Lower lobe of right lung (tissue), 2 donors: ENCODE data around the gene WDR90. TPM values are rescaled to one million over a fixed set of nuclear protein-coding genes. Genes with fewer than 3 reads are reported as not detected.

Experiments used
- ATAC-seq, 2 donors: fragments of 200-7000 bp; cut with Tn5 transposase; one replicate each; pipeline ENCODE4 v1.9.1; 2020 to 2022; ENCODE audit warnings: mild to moderate bottlenecking in 2 of 2, moderate library complexity in 2 of 2
- DNase-seq: peaks from one replicate; pipeline ENCODE4 v3.0.0-alpha.2; 2020
- H3K27ac ChIP-seq: fragments of 200-600 bp; one replicate; pipeline ENCODE4 v1.8.0; 2022
- H3K27me3 ChIP-seq: fragments of 200-600 bp; one replicate; pipeline ENCODE4 v1.8.0; 2022; ENCODE audit warnings: low read depth
- H3K36me3 ChIP-seq: fragments of 200-600 bp; one replicate; pipeline ENCODE4 v1.8.0; 2022; ENCODE audit warnings: mild to moderate bottlenecking
- H3K4me1 ChIP-seq: fragments of 200-600 bp; one replicate; pipeline ENCODE4 v1.8.0; 2022
- H3K4me3 ChIP-seq: fragments of 200-600 bp; one replicate; pipeline ENCODE4 v1.8.0; 2022; ENCODE audit warnings: mild to moderate bottlenecking
- H3K9me3 ChIP-seq: fragments of 200-600 bp; one replicate; pipeline ENCODE4 v1.8.0; 2022
- intact Hi-C: fragments of 100-400 bp; cut with DNase I; formaldehyde crosslinking; loops from one replicate; pipeline ENCODE4 v1.11.0; 2022
- total RNA-seq: library from RNA; stranded (reverse); fragmentation: NEBNext Ultra II Directional; extraction: Animal tissue kit (Norgen Biotek cat#: 25700); gene quantifications from one replicate; pipeline ENCODE4 v1.2.1, GENCODE V29; 2021
- TF ChIP-seq, protein P1 (sequence below): fragments of 200-600 bp; IDR thresholded peaks from one replicate; pipeline ENCODE4 v1.8.0; 2022; ENCODE audit warnings: antibody characterized with exemption, mild to moderate bottlenecking
- donor health status: DM: no; HTN: yes; CAD: no; lungs with severe emphysema.

The WDR90 gene
- total RNA-seq, 1 donor from 2014 or later, result 31.4 TPM

DNA sequence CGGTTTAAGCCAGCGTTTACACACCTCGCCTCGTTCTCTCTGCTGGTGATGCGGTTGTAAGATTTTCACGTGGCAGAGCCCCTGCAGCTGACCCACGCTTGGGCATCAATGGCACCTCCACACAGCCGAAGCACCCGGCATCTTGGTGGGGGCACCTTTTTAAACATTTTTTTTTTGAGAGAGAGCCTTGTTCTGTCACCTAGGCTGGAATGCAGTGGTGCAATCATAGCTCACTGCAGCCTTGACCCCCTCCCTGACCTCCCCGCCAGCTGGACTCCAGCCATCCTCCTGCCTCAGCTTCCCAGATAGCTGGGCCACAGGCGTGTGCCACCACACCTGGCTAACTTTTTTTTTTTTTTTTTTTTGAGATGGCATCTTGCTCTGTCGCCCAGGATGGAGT, 4.9 kb downstream of the WDR90 start:
- intact Hi-C loops, result no loop called here
- no peaks in the 10 kb centered on the region for H3K27me3 ChIP-seq
- H3K27ac ChIP-seq, result no peak overlapping the region
- TF ChIP-seq, protein P1, sequence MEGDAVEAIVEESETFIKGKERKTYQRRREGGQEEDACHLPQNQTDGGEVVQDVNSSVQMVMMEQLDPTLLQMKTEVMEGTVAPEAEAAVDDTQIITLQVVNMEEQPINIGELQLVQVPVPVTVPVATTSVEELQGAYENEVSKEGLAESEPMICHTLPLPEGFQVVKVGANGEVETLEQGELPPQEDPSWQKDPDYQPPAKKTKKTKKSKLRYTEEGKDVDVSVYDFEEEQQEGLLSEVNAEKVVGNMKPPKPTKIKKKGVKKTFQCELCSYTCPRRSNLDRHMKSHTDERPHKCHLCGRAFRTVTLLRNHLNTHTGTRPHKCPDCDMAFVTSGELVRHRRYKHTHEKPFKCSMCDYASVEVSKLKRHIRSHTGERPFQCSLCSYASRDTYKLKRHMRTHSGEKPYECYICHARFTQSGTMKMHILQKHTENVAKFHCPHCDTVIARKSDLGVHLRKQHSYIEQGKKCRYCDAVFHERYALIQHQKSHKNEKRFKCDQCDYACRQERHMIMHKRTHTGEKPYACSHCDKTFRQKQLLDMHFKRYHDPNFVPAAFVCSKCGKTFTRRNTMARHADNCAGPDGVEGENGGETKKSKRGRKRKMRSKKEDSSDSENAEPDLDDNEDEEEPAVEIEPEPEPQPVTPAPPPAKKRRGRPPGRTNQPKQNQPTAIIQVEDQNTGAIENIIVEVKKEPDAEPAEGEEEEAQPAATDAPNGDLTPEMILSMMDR, result no peak
- H3K9me3 ChIP-seq, result no peaks in the 10 kb centered on the region
- no peak for ATAC-seq
- H3K4me3 ChIP-seq, result no peak overlapping the region
- DNase-seq, result no peak
- peaks cover 26% of the 10 kb centered on the region for H3K36me3 ChIP-seq
- H3K4me1 ChIP-seq, result peaks cover 10% of the 10 kb centered on the region

DNA sequence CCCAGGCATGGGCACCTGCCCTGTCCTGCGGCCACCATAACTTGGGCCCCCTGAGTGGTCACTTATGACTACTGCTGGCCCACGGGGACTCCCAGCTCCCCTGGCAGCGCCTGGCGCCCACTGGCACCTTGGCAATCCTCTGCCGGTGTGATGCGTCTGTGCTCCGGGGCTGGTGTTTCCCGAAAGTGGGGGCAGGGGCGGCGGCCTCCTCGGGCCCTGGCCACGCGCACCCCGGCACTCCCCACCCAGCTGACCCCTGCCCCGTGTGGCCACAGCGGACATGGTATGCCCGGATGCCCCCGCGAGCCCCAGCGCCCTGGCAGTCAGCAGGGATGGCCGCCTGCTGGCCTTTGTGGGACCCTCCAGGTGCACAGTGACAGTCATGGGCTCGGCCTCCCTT, 8.3 kb downstream of the WDR90 start:
- peaks cover 16% of the 10 kb centered on the region for H3K4me1 ChIP-seq
- H3K27me3 ChIP-seq, result no peaks in the 10 kb centered on the region
- ATAC-seq (no peak), DNase-seq (no peak)
- no peaks in the 10 kb centered on the region for H3K9me3 ChIP-seq
- TF ChIP-seq, protein P1, result no peak
- peaks cover 26% of the 10 kb centered on the region for H3K36me3 ChIP-seq
- H3K4me3 ChIP-seq, result no peak overlapping the region
- intact Hi-C loops, result no loop called here
- H3K27ac ChIP-seq, result no peak overlapping the region

DNA sequence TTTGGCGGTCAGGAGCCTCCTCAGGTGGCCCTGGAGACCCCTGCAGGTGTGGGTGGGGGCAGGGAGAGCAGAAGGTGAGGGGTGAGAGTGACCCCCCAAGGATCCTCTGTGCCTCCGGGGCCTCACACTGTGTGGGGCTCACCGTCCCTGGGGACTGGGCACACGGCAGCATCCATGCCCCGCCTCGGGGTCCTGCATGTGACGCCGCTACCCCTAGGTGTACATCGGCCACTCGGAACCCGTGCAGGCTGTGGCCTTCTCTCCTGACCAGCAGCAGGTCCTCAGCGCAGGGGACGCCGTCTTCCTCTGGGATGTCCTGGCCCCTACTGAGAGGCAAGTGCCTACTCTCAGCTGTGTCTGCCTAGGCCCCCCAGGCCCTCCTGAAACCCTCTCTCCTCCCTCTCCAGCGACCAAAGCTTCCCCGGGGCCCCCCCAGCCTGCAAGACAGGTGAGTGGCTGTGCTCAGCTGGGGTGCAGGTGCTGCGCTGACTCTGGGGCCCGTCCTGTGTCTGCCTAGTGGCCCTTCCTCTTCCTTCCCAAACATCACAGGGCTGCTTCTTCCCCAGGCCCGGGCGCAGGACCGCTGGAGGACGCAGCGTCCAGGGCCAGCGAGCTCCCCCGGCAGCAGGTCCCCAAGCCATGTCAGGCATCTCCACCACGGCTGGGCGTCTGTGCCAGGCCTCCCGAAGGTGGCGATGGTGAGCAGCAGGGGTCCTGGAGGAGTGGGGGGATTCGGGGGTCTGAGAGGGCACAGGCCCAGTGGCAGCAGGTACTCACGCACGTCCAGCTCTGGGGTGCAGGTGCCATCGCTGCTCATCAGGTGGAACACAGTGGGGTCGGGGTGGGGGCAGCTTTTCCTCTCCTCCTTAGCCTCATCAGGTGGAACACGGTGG, 9.8 kb downstream of the WDR90 start:
- H3K4me1 ChIP-seq, result peaks cover 16% of the 10 kb centered on the region
- DNase-seq (no peak), ATAC-seq (no peak)
- H3K27ac ChIP-seq, result no peak overlapping the region
- H3K4me3 ChIP-seq, result no peak overlapping the region
- peaks cover 20% of the 10 kb centered on the region for H3K36me3 ChIP-seq
- H3K27me3 ChIP-seq, result no peaks in the 10 kb centered on the region
- intact Hi-C loops, result no loop called here
- TF ChIP-seq, protein P1, result no peak
- H3K9me3 ChIP-seq, result no peaks in the 10 kb centered on the region

DNA sequence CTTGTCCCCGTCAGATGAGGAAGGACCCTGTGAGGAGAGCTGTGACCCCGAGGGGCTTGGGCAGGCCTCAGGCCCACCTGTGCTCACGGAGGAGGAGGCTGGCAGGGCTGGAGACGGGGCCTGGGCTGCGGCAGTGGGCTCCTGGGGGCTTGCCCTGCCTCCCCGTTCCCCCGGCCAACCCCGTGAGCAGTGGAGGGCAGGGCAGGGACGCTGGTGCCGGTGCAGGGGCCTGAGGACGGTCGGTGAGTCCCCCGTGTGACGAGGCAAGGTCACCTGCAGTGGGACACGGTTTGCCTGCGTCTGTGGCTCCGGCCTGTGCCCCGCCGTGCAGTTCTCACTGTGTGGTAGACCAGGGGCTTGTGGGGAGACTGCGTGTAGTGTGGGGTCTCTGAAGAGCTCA, 10.5 kb downstream of the WDR90 start:
- Histone ChIP-seq H3K27ac (no peak overlapping the region), H3K4me3 (no peak overlapping the region), H3K27me3 (no peaks in the 10 kb centered on the region), H3K9me3 (no peaks in the 10 kb centered on the region), H3K36me3 (peaks cover 18% of the 10 kb centered on the region), H3K4me1 (peaks cover 16% of the 10 kb centered on the region)
- TF ChIP-seq, protein P1, result no peak
- DNase-seq, result no peak
- intact Hi-C loops, result no loop called here
- no peak for ATAC-seq

DNA sequence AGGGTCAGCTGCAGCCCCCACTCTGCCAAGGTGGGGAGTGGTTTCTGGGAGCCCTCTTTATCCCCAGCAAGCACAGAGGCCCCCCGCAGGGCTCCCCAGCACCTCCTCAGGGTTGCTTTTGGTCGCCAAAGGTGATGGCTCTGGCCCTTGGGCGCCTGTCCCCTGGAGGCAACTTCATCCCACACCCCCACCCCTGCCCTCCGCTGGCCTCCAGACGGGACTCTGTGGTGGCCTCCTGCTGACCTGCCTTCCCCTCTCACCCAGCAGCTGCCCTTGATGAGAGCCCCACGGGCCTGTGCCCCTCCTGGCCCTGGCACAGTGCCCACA, 10.9 kb downstream of the WDR90 start:
- DNase-seq (no peak), ATAC-seq (peak in 1 of 2 donors; percentile 0)
- Histone ChIP-seq H3K4me1 (peaks cover 16% of the 10 kb centered on the region), H3K4me3 (no peak overlapping the region), H3K9me3 (no peaks in the 10 kb centered on the region), H3K36me3 (peaks cover 18% of the 10 kb centered on the region), H3K27me3 (no peaks in the 10 kb centered on the region), H3K27ac (peak overlapping the region; percentile 74)
- intact Hi-C loops, result no loop called here
- TF ChIP-seq, protein P1, result no peak
